HG02759 (cell line): ENCODE measurements around the gene PCLAF.
"Not testable (repeated sequence)": the region's sequence is repeated elsewhere in the genome, so short reads cannot be mapped to it uniquely, and the experiment has no call there.

ENCODE experiments used
- ATAC-seq: cut with Tn5 transposase; IDR thresholded peaks from one replicate; pipeline ENCODE4 v1.9.1; 2021; ENCODE audit warnings: mild to moderate bottlenecking, moderate library complexity; ENCODE audit not compliant: unreplicated experiment

PCLAF gene

GRCh38 chr15:64369078-64369607 is 12.1 kb downstream of the PCLAF start:
- ATAC-seq = no peak

GRCh38 chr15:64361259-64361658 is 20.0 kb downstream of the PCLAF start:
- ATAC-seq = no peak

- ATAC-seq = no peak
Measured at GRCh38 chr15:64356710-64357040, 24.6 kb downstream of the PCLAF start.

- ATAC-seq = peak; percentile 98
Measured at GRCh38 chr15:64355944-64356709, 25.1 kb downstream of the PCLAF start, which contains the start of gene CSNK1G1. CSNK1G1 (minus strand) TSS chr15:64356173; CDS start chr15:64300499, 55,674 bp downstream.

DNA sequence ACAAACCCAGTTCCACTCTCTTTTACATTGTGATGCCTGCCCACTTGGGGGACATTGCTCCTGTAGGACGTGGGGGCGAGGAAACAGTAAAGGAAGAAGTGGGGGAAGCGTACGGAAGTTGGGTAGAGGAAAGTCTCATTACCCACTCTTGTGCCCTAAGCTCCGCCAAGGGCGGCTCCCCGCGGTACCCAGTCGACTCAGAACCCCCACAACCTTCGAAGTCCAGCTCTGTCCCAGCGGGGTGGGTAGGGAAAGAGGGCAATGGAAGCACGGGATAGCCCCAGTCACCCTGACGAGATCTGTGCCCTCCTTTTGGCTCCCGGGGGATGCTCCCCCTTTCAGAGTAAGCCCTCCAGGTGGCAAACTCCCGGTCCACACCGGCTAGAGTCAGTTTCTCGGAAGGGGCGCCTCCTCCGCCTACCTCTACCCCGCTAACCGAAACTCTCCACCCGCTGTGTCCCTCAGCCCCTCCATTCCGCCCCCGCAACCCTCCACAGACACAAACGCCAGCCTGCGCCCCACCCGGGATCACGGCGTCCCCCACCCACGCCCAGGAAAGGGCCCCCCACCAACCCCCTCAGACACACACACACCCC is 25.8 kb downstream of the PCLAF start:
- peak; percentile 16 for ATAC-seq

DNA sequence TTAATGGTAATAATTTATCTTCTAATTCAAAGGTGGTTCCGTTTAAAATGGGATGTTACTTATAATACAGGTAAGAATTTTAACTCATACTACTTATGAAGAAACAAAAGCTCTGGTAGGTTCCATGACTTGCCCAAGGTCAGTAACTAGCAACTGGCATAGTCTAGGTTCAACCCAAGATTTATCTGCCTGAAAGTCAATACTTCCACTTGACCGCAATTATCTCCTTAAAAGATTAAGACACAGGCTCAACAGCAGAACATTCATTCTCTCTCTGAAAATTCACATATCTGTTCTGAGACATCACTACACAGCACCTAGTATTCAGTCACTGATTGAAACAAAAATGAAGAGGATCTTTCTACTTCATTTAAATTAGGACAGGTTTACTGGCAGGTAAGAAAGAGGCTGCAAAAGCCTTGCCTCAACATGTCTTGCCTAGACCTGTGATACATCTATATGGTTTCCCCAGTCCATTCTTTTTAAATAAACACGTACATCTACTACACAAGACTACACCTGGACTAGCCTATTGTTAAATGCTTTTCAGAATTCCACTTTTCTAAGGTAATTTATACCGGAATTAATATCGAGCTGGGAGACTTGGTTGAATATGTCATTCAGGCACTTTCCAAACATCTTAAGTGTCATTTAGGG is 26.4 kb downstream of the PCLAF start:
- no peak for ATAC-seq

GRCh38 chr15:64351265-64351664 is 30.0 kb downstream of the PCLAF start:
- no peak for ATAC-seq

GRCh38 chr15:64349375-64349774 is 31.9 kb downstream of the PCLAF start:
- no peak for ATAC-seq

DNA sequence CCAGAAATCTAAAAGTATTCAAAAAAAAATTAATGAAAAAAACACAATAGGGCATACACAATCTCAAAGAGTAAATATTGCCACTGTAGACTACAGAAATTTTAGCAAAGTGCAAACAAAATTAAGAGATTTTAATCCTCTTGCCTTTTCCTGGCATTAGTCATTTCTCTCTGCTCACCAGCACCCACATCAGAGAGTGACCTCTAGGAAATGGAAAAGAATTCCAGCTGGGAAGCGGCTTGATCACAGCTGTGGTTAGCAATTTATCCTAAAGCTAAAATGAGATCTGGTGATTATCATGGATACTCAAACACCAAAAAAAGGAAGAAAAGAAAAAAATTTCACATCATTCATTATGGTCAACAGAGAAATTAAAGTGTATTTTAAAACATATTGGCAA is 32.8 kb downstream of the PCLAF start:
- ATAC-seq = no peak

DNA sequence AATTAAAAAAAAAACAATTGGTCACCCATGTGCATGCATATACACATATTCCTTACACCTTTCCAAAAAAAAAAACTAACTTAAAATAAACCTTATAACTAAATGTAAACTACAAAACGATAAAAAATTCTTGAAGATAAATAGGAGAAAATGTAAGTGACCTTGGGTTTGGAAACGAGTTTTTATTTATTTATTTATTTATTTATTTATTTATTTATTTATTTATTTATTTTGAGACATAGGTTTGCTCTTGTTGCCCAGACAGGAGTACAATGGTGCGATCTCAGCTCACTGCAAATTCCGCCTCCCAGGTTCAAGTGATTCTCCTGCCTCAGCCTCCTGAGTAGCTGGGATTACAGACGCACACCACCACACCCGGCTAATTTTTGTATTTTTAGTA is 35.0 kb downstream of the PCLAF start:
- ATAC-seq = not testable (repeated sequence)

- no peak for ATAC-seq
Measured at GRCh38 chr15:64344651-64345294, 36.5 kb downstream of the PCLAF start.

DNA sequence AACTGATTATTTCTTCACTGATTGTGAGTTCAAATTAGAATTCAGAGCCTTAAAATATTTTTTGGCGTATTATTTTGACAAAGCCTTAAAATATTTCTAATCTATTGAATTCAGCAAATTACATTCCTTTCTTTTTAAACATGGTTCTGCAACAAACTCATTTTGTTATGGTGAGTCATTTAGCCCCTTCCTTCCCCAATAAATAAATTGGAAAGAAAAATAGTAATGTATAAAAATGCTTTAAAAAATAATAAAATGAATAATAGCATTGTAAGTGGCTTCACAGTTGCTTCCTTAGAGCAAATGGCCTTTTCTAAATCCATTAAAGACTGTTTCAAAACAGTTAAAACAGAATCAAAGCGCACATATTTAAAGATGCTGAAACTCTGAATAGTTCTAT is 37.4 kb downstream of the PCLAF start:
- no peak for ATAC-seq

GRCh38 chr15:64343222-64343621 is 38.0 kb downstream of the PCLAF start:
- ATAC-seq = no peak

DNA sequence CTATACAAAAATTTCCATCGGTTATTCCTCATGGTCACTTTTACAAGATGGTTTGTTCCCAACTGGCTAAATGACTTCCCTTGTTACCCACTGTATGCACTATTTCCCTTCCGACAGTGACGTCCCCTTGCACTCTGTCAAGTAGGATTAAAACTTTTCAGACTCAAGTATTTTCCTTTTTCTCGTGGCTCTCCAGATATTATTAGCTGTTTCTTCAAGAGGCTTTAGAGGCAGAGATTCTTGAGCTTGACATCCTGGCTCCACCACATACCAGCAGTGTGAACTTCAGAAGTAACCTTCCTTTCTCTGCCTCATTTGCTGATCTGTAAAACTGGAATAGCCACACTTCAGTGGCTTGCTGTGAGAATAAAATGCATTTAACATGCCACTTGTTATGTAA is 39.3 kb downstream of the PCLAF start:
- ATAC-seq = no peak

DNA sequence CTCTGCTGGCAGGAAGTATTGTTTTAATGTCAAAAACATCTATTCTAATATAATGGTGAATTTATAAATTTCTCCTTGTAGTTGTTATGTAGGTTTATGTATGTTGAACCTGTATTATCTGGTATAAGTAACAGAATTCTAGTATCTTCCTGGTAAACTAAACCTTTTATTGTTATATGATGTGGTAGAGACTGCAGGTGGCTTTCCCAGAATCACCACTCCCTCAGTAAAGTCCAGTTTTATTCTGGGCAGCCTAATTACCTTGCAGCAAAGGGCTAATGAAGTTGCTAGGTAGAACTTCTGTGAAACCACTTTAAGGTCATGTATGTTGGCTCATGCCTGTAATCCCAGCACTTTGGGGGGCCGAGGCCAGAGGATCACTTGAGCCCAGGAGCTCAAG is 40.9 kb downstream of the PCLAF start:
- ATAC-seq = no peak

DNA sequence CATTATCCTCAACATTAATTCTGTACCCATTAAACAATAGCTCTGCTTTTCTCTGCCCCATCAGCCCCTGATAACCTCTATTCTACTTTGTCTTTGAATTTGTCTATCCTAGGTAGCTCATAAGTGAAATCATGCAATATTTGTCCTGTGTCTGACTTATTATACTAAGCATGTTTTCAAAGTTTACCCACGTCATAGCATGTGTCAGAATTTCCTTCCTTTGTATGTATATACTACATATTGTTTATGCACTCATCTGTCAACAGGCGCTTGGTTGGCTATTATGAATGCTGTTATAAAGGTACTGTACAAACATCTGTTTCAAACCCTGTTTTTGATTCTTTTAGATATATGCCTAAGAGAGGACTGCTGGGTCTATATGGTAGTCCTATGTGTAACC is 43.5 kb downstream of the PCLAF start:
- ATAC-seq = no peak

DNA sequence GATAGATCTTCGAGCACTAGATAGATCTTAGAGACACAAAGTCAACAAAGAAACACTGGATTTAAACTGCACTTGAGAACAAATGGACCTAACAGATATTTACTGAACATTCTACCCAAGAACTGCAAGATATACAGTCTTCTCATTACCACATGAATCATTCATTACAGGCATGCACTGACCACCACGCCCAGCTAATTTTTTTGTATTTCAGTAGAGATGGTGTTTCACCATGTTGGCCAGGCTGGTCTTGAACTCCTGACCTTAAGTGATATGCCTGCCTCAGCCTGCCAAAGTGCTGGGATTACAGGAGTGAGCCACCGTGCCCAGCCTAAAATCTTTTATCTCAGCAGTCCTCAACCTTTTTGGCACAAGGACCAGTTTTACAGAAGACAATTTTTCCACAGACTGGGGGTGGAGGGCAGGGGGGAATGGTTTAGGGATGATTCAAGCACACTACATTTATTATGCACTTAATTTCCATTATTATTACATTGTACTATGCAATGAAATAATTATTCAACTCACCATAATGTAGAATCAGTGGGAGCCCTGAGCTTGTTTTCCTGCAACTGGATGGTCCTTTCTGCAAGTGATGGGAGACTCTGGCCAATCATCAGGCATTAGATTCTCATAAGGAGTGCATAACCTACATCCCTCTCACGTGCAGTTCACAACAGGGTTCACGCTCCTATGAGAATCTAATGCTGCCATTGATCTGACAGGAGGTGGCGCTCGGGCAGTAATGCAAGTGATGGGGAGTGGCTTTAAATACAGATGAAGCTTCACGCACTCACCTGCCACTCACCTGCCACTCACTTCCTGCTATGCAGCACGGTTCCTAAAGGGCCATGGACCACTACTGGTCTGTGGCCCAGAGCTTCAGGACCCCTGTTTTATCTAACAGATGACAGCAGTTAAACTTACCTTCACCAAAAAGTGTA is 47.0 kb downstream of the PCLAF start:
- no peak for ATAC-seq

- ATAC-seq = no peak
Measured at GRCh38 chr15:64333516-64333915, 47.7 kb downstream of the PCLAF start.

DNA sequence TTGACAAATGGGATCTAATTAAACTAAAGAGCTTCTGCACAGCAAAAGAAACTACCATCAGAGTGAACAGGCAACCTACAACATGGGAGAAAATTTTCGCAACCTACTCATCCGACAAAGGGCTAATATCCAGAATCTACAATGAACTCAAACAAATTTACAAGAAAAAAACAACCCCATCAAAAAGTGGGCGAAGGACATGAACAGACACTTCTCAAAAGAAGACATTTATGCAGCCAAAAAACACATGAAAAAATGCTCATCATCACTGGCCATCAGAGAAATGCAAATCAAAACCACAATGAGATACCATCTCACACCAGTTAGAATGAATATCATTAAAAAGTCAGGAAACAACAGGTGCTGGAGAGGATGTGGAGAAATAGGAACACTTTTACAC is 49.6 kb downstream of the PCLAF start:
- not testable (repeated sequence) for ATAC-seq

- ATAC-seq = not testable (repeated sequence)
Measured at GRCh38 chr15:64326975-64327374, 54.3 kb downstream of the PCLAF start.
